ENCODE data around the gene NKAIN2.

- TF ChIP-seq, protein P1, sequence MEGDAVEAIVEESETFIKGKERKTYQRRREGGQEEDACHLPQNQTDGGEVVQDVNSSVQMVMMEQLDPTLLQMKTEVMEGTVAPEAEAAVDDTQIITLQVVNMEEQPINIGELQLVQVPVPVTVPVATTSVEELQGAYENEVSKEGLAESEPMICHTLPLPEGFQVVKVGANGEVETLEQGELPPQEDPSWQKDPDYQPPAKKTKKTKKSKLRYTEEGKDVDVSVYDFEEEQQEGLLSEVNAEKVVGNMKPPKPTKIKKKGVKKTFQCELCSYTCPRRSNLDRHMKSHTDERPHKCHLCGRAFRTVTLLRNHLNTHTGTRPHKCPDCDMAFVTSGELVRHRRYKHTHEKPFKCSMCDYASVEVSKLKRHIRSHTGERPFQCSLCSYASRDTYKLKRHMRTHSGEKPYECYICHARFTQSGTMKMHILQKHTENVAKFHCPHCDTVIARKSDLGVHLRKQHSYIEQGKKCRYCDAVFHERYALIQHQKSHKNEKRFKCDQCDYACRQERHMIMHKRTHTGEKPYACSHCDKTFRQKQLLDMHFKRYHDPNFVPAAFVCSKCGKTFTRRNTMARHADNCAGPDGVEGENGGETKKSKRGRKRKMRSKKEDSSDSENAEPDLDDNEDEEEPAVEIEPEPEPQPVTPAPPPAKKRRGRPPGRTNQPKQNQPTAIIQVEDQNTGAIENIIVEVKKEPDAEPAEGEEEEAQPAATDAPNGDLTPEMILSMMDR (conservative IDR thresholded peaks at IDR 0.05 in 1 of 2, IDR thresholded peaks at IDR 0.05 in 1 of 2; ENCODE audit: extremely low read depth in 1 of 2, insufficient read depth in 1 of 2, low read depth in 1 of 2, low read length in 2 of 2) = no peak
- TF ChIP-seq EZH2 (IDR thresholded peaks at IDR 0.05; ENCODE audit: borderline replicate concordance, low read length) = no peak
These were observed 992.9 kb downstream of the NKAIN2 start for GRCh38 chr6:124796464-124796970.

Data from mammary epithelial cell (primary cell).